Calu3 (cell line): ENCODE measurements around the gene CRYM. TPM values are rescaled to one million over a fixed set of nuclear protein-coding genes. Genes with fewer than 3 reads are reported as not detected.

Source experiments
- BruUV-seq: library from RNA; stranded (reverse); fragments of 400-500 nt; replicated peaks from 2 replicates; lab custom pipeline; 2021; lab: Mats Ljungman, UMichigan
- CTCF ChIA-PET: fragments of 300-600 bp; sonication (Branson Sonifier 250); formaldehyde crosslinking; loops from one replicate; lab custom pipeline; 2022; ENCODE audit warnings: antibody characterized with exemption; lab: Charles Lee
- DNase-seq: peaks from one replicate; pipeline ENCODE4 v3.0.0; 2022
- H3K27ac Mint-ChIP-seq: one replicate; pipeline ENCODE4 v1.8.0; 2022; ENCODE audit warnings: mixed read lengths; ENCODE audit not compliant: unreplicated experiment
- H3K27me3 Mint-ChIP-seq: one replicate; pipeline ENCODE4 v1.8.0; 2022; ENCODE audit warnings: mixed read lengths; ENCODE audit not compliant: unreplicated experiment
- H3K36me3 Mint-ChIP-seq: one replicate; pipeline ENCODE4 v1.8.0; 2022; ENCODE audit warnings: mild to moderate bottlenecking, moderate library complexity, mixed read lengths; ENCODE audit not compliant: insufficient read depth, unreplicated experiment
- H3K4me1 Mint-ChIP-seq: one replicate; pipeline ENCODE4 v1.8.0; 2022; ENCODE audit warnings: mild to moderate bottlenecking, low read depth, mixed read lengths; ENCODE audit not compliant: unreplicated experiment
- H3K4me3 Mint-ChIP-seq: one replicate; pipeline ENCODE4 v1.8.0; 2022; ENCODE audit warnings: mild to moderate bottlenecking, low read depth, moderate library complexity, mixed read lengths; ENCODE audit not compliant: unreplicated experiment
- H3K9me3 Mint-ChIP-seq: one replicate; pipeline ENCODE4 v1.8.0; 2022; ENCODE audit warnings: low read depth, mixed read lengths; ENCODE audit not compliant: unreplicated experiment
- CTCF ChIP-seq: fragments of 200-600 bp; IDR thresholded peaks from one replicate; pipeline ENCODE4 v1.8.0; 2022; ENCODE audit warnings: antibody characterized with exemption; ENCODE audit not compliant: unreplicated experiment
- intact Hi-C: fragments of 100-400 bp; cut with micrococcal nuclease; formaldehyde crosslinking; loops from one replicate; pipeline ENCODE4 v1.10.0; 2022; ENCODE audit not compliant: unreplicated experiment
- total RNA-seq: library from RNA; stranded (reverse); gene quantifications from 2 replicates; pipeline ENCODE4 v1.2.3, GENCODE V29; 2022

CRYM gene
- total RNA-seq, 1 experiment from 2014 or later = 4.1 TPM

- Mint-ChIP-seq H3K27me3 (no peaks in the 10 kb centered on the region), H3K4me1 (peaks cover 72% of the 10 kb centered on the region), H3K9me3 (peaks cover 3% of the 10 kb centered on the region), H3K4me3 (no peak overlapping the region), H3K36me3 (peaks cover 12% of the 10 kb centered on the region), H3K27ac (peak overlapping the region; percentile 8)
- CTCF ChIA-PET = interaction anchor here (0.9 to 2.5 kb wide), 2 partner anchors 37 to 64 kb away, joined by 3 to 7 read pairs; no protein-coding TSS in a partner anchor
- no peak for TF ChIP-seq CTCF
- intact Hi-C loops = no loop called here
- peak; percentile 40 for DNase-seq
- no TSS peak for BruUV-seq
These were observed 14.2 kb downstream of the CRYM start for GRCh38 chr16:21263640-21264570.

- CTCF ChIA-PET = interaction anchor here (0.9 to 2.5 kb wide), 2 partner anchors 38 to 63 kb away, joined by 3 to 7 read pairs; no protein-coding TSS in a partner anchor
- Mint-ChIP-seq H3K9me3 (peaks cover 3% of the 10 kb centered on the region), H3K36me3 (peaks cover 12% of the 10 kb centered on the region), H3K27ac (peak overlapping the region; percentile 8), H3K27me3 (no peaks in the 10 kb centered on the region), H3K4me1 (peaks cover 63% of the 10 kb centered on the region), H3K4me3 (no peak overlapping the region)
- no peak for DNase-seq
- intact Hi-C loops = no loop called here
- no peak for TF ChIP-seq CTCF
- BruUV-seq = no TSS peak
These were observed 15.1 kb downstream of the CRYM start for GRCh38 chr16:21262779-21263639.

GRCh38 chr16:21260870-21261791 is 17.0 kb downstream of the CRYM start:
- peak; percentile 90 for DNase-seq
- Mint-ChIP-seq H3K36me3 (peaks cover 12% of the 10 kb centered on the region), H3K4me3 (peak overlapping the region; percentile 33), H3K27me3 (no peaks in the 10 kb centered on the region), H3K4me1 (peaks cover 62% of the 10 kb centered on the region), H3K27ac (peak overlapping the region; percentile 78), H3K9me3 (peaks cover 3% of the 10 kb centered on the region)
- BruUV-seq = no TSS peak
- intact Hi-C loops = no loop called here
- CTCF ChIA-PET = interaction anchor here (0.6 to 2.2 kb wide), 11 partner anchors 12 to 410 kb away, joined by 3 to 9 read pairs (median 3); partner anchors contain the start of genes ANKS4B and CRYM
- no peak for TF ChIP-seq CTCF
